ENCODE measurements around the gene LIN7B.

The LIN7B gene

DNA sequence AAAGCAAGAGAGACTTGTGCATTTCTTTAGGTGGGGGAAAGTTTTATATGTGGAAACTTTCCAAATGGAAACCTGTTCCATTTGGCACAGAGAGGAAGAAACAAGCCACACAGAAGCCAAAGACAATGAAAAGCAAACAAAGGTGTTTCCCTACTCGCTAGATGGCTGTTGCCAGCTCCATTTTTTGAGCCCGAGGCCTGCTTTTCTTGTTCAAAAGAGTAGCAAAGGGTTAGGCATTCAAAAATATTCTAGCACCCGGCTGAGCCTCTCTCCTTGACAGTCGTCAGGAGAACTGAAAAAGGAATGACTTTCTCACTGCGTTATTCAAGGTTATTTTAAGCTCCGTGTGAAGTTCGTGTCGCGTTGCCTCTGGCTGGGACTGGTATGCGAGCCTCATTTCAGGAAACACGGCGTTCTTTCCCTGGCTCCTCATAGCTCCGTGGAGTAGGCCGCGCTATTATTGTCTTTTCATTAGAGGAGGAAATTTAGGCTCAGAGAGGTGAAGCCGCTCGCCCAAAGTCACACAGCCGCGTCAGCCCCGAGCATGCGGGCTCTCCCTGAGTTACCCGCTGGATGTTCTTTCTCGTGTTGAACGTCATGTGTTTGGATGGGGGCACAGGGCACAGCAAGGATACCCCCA is 51.1 kb downstream of the LIN7B start:
- DNase-seq (ENCODE audit: low read depth), result no peak

DNA sequence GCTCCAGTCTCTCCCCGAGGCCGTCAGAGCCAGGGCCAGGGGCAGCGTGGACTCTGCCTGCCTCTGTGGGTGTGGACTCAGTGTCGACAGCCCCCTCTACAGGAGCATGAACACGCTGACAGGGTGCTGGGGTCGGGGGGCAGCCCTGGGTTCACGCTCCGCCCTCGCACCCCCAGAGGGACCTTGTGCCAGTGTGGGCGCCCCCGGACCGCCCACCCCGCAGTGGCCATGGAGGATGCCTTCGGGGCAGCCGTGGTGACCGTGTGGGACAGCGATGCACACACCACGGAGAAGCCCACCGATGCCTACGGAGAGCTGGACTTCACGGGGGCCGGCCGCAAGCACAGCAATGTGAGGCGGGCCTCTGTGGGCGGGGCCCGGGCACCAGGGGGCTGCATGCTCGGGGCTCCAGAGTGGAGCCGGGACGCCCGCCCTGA is 51.7 kb downstream of the LIN7B start:
- DNase-seq (ENCODE audit: low read depth), result no peak

DNA sequence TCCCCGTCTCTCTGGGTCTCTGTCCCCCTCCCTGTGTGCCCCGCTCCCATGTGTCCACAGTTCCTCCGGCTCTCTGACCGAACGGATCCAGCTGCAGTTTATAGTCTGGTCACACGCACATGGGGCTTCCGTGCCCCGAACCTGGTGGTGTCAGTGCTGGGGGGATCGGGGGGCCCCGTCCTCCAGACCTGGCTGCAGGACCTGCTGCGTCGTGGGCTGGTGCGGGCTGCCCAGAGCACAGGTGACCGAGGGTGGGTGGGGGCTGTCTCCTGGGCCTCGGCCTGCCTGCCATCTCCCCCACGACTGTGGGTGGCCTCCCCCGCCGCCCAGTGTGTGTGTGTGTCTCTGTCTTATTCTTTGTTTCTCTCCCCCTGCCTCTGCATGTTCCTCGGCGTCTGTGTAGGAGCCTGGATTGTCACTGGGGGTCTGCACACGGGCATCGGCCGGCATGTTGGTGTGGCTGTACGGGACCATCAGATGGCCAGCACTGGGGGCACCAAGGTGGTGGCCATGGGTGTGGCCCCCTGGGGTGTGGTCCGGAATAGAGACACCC is 53.8 kb downstream of the LIN7B start:
- DNase-seq (ENCODE audit: low read depth), result no peak

All from stimulated activated CD8-positive, alpha-beta memory T cell treated with anti-CD3 and anti-CD28 coated beads, Interleukin-12 subunit alpha, Interleukin-12 subunit beta, amount 100 ng/mL, for 1 hour (primary cell).